Activated CD4-positive, alpha-beta T cell treated with anti-CD3 and anti-CD28 coated beads for 36 hours (primary cell): ENCODE results near the gene CTCF. TPM values are rescaled to one million over a fixed set of nuclear protein-coding genes. Genes with fewer than 3 reads are reported as not detected.
A peak's percentile ranks its signal among the peaks of the same experiment; 100 is the strongest.

ENCODE experiments used
- ATAC-seq: fragments of 200-7000 bp; cut with Tn5 transposase; one replicate; pipeline ENCODE4 v1.10.0; 2021; ENCODE audit warnings: mild to moderate bottlenecking, moderate library complexity
- CTCF ChIA-PET: fragments of 350-600 bp; sonication (Branson Sonifier 250); formaldehyde crosslinking; loops from one replicate; lab custom pipeline; 2021; ENCODE audit warnings: antibody characterized with exemption; lab: Charles Lee
- POLR2A ChIA-PET: fragments of 350-600 bp; sonication (Branson Sonifier 250); formaldehyde crosslinking; loops from one replicate; lab custom pipeline; 2021; ENCODE audit warnings: antibody characterized with exemption, inconsistent platforms; lab: Charles Lee
- DNase-seq: peaks from one replicate; pipeline ENCODE4 v3.0.0-alpha.2; 2020
- H3K27ac Mint-ChIP-seq: one replicate; pipeline ENCODE4 v1.8.0; 2021; ENCODE audit warnings: mixed read lengths
- H3K27me3 Mint-ChIP-seq: one replicate; pipeline ENCODE4 v1.8.0; 2021; ENCODE audit warnings: mixed read lengths
- H3K36me3 Mint-ChIP-seq: one replicate; pipeline ENCODE4 v1.8.0; 2021; ENCODE audit warnings: low read depth, mixed read lengths
- H3K4me1 Mint-ChIP-seq: one replicate; pipeline ENCODE4 v1.8.0; 2021; ENCODE audit warnings: mixed read lengths
- H3K4me3 Mint-ChIP-seq: one replicate; pipeline ENCODE4 v1.8.0; 2021; ENCODE audit warnings: mild to moderate bottlenecking, moderate library complexity, mixed read lengths
- H3K9me3 Mint-ChIP-seq: one replicate; pipeline ENCODE4 v1.8.0; 2021; ENCODE audit warnings: low read depth, mixed read lengths
- intact Hi-C, 2 experiments: fragments of 100-400 bp; cut with DNase I in 1 of 2; cut with micrococcal nuclease in 1 of 2; formaldehyde crosslinking; loops; one replicate each; pipeline versions ENCODE4 v1.14.2 to v1.15.1; 2022 to 2024; cut with DNase I, micrococcal nuclease
- total RNA-seq, 2 experiments: library from RNA; stranded (reverse); gene quantifications; one replicate each; pipeline ENCODE4 v1.2.3, GENCODE V29; 2021

The CTCF gene
- total RNA-seq, 2 experiments from 2014 or later: 51.0 to 66.4 TPM

DNA sequence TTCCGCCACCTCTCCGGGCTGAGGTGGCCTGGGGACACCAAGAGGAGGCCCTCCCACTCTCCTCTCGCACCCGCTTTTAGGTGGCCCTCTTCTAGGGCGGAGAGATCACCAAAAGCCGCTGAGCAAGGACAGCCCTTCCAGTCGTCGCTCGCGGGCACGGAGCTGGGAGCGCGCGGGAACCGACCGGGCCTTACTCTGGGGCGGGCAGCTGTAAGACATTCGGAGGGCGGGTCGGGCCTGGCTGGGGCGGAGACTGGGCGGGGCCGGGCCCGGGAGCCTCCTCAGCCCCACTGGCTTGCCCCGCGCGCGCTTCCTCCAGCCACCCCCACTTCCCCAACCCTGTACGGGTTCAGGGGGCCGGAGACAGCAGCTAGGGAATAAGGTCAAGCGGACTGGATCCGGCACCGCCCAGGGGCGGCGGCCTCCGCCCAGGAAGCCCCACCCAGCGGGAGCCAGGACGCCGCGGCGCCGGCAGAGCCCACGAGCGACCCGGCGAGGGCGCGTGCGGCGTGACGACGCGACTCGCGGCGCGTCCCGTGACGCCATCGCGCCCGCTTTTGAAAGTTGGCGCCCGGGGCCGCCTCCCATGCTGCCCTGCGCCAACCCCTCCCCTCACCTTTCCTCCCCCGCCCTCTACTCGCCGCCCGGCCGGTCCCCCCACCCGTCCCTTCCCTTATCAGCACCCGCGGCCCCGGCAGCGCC is 351 bp upstream of the CTCF start:
- Mint-ChIP-seq H3K4me1 (peaks cover 41% of the 10 kb centered on the region), H3K27me3 (no peaks in the 10 kb centered on the region), H3K4me3 (peak overlapping the region; percentile 84), H3K9me3 (no peaks in the 10 kb centered on the region), H3K27ac (peak overlapping the region; percentile 85), H3K36me3 (peaks cover 11% of the 10 kb centered on the region)
- ATAC-seq: peak; percentile 87
- intact Hi-C loops: loop anchor here (1.0 to 10.0 kb wide), 25 partner anchors 15 to 1773 kb away; partner anchors contain the start of genes ACD (in 2 of the 2), ATP6V0D1 (in 2 of the 2), PARD6A (in 2 of the 2) and C16orf86 (in 1 of the 2)
- ChIA-PET CTCF (interaction anchor here (0.5 to 6.9 kb wide), 18 partner anchors 9 to 157 kb away, joined by 3 to 83 read pairs (median 4); partner anchors contain the start of genes ACD, ATP6V0D1, CARMIL2 and GFOD2), POLR2A (interaction anchor here (0.5 to 3.0 kb wide), 16 partner anchors 10 to 746 kb away, joined by 3 to 17 read pairs (median 4); partner anchors contain the start of genes ACD, ATP6V0D1, NAE1 and RANBP10)
- peak; percentile 99 for DNase-seq

DNA sequence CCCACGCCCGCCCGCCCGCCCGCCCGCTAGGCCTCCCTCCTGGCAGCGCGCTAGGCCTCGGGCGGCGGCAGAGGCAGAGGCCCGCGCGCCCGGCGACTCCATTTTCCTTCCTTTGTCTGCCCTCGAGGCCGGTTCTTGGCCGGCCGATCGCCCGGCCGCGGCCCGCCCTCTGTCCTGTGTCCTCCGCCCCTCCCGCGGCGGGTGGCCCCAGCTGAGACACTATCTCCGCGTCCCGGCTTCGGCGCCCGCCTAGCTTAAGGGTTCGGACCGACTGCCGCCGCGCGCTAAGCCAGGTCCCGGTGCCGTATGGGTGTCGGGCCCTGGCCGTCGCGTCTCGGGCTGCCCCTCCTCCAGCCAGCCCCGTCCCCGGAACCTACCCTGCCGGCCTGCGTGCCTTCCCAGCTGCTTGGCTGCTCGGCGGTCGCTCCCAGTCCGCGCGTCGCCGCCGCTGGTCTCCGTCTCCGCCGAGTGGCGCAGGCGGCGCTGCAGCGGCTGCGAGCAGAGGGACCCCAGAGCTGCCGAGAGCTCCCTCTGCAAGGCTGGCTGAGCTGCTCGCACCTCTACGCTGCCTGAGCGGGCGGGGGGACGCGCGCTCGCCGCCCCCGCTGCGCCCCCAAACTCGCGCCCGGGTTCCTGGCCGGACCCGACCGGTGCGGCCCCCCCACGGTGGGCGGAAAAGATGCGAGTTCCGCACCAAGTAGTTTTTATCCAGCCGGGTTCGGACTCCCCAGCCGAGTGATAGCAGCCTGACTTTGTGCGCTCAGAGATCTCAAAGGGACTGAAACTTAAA is 787 bp downstream of the CTCF start:
- CTCF ChIA-PET: interaction anchor here (0.6 to 6.9 kb wide), 18 partner anchors 8 to 130 kb away, joined by 3 to 83 read pairs (median 4); partner anchors contain the start of genes ACD, ATP6V0D1, CARMIL2 and PARD6A

DNA sequence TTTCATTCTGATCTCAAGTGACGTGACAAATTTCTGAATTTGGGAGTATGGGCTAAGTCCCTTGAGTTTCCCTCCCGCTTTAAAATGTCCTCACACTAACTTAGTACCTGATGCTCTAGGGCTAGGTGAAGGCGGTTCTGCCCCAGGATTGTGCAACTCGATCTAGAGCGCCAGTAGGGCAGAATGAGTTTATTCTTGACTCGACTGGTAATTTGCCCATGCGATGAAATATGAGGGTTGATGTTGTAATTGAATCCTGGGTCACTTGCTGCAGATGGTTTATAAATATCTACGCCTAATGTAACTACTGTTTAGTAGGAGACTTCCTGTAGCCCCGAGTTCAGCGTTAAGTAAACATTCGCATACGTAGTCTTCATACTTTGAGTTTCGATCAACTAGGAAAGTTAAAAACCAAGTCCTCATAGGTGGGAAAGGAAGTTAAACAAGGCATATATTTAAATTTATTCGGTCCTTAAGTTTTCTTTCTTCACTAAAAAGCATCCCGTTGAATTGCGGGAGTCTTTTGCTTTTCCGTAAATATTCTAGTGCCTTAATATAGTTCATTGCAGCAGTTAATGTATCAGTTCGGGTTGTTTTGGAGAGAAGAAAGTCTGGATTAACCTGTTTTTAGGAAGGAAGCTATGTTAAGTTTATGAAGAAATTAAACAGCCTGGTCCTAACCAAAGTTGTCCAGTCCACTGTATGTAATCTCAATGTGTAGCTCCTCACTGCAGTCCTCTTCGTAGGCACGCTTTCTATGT is 1.6 kb downstream of the CTCF start:
- H3K27ac Mint-ChIP-seq: peak overlapping the region; percentile 94
- intact Hi-C loops: loop anchor here (1.0 to 10.0 kb wide), 6 partner anchors 17 to 1771 kb away; partner anchors contain the start of genes COG8 (in 1 of the 2), E2F4 (in 1 of the 2), NIP7 (in 1 of the 2) and PDF (in 1 of the 2)
- peak overlapping the region; percentile 84 for H3K4me3 Mint-ChIP-seq
- DNase-seq (peak; percentile 58), ATAC-seq (no peak)
- H3K4me1 Mint-ChIP-seq: peaks cover 42% of the 10 kb centered on the region
- ChIA-PET CTCF (interaction anchor here (0.6 to 6.9 kb wide), 17 partner anchors 7 to 129 kb away, joined by 3 to 83 read pairs (median 4); partner anchors contain the start of genes C16orf86, CARMIL2 and ENKD1), POLR2A (interaction anchor here (0.6 to 3.0 kb wide), 7 partner anchors 8 to 96 kb away, joined by 4 to 17 read pairs (median 5); partner anchors contain the start of gene ACD)
- H3K9me3 Mint-ChIP-seq: no peaks in the 10 kb centered on the region
- peaks cover 9% of the 10 kb centered on the region for H3K36me3 Mint-ChIP-seq
- H3K27me3 Mint-ChIP-seq: no peaks in the 10 kb centered on the region

More for the DNA sequence above, 787 bp downstream of the CTCF start:
- peaks cover 9% of the 10 kb centered on the region for H3K36me3 Mint-ChIP-seq
- peak overlapping the region; percentile 94 for H3K27ac Mint-ChIP-seq
- peak overlapping the region; percentile 84 for H3K4me3 Mint-ChIP-seq
- POLR2A ChIA-PET: interaction anchor here (0.5 to 3.0 kb wide), 8 partner anchors 11 to 368 kb away, joined by 3 to 17 read pairs (median 6); partner anchors contain the start of genes ACD, RANBP10 and TSNAXIP1
- ATAC-seq: peak; percentile 1
- no peaks in the 10 kb centered on the region for H3K9me3 Mint-ChIP-seq
- H3K27me3 Mint-ChIP-seq: no peaks in the 10 kb centered on the region
- H3K4me1 Mint-ChIP-seq: peaks cover 39% of the 10 kb centered on the region
- peak; percentile 76 for DNase-seq
- intact Hi-C loops: loop anchor here (1.0 to 10.0 kb wide), 25 partner anchors 16 to 1772 kb away; partner anchors contain the start of genes ACD (in 2 of the 2), ATP6V0D1 (in 2 of the 2), PARD6A (in 2 of the 2) and C16orf86 (in 1 of the 2)

DNA sequence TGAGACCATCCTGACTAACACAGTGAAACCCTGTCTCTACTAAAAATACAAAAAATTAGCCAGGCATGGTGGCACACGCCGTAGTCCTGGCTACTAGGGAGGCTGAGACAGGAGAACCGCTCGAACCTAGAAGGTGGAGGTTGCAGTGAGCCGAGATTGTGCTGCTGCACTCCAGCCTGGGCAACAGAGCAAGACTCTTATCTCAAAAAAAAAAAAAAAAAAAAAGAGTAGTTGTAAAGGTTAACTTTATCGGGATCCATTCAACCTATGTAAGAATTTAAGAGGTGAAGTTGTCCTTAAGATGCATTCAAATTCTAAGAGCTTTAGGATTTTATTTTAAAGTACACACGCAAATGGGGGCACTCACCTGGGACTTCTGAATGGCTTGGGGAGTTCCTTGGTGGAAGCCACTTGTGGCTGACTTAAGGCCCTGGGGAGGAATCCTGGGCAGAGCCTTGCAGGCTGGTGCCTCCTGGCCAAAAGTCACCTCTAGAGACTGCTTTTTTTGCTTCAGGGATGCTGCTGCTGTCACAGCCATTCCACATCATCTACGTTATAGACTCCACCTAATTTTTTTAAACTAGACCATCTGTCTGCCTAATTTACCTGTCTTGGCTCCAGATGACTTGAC is 3.3 kb downstream of the CTCF start:
- Mint-ChIP-seq H3K27me3 (no peaks in the 10 kb centered on the region), H3K9me3 (no peaks in the 10 kb centered on the region), H3K27ac (peak overlapping the region; percentile 51), H3K4me1 (peaks cover 37% of the 10 kb centered on the region), H3K36me3 (peaks cover 6% of the 10 kb centered on the region), H3K4me3 (no peak overlapping the region)
- intact Hi-C loops: loop anchor here in 1 of 2 experiments (10.0 kb wide), 1 partner anchor 1769 kb away; the partner anchor contains the start of genes COG8, NIP7 and PDF
- CTCF ChIA-PET: no interaction called here
- POLR2A ChIA-PET: no interaction called here
- DNase-seq: no peak
- no peak for ATAC-seq

DNA sequence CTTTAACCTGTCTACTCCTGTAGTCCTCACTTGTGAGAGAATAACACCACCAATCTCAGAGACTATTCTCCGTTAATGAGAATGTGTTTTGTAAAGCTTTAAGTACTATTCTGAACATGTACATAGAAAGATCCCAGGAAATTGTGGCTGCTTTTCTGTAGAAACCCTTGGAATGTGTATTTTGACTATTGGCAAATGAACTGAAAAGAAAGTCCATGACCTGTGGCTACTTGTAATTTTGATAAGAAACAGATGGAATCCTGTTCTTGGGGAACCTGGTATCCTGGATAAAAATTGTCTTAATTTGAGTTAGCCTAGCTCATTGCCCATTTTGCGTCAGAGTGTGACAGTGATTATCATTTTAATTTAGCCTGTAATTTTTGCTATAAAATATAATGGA is 9.1 kb downstream of the CTCF start:
- no peaks in the 10 kb centered on the region for H3K27me3 Mint-ChIP-seq
- H3K36me3 Mint-ChIP-seq: peaks cover 32% of the 10 kb centered on the region
- POLR2A ChIA-PET: no interaction called here
- no peak for ATAC-seq
- no peaks in the 10 kb centered on the region for H3K9me3 Mint-ChIP-seq
- peaks cover 15% of the 10 kb centered on the region for H3K4me1 Mint-ChIP-seq
- no peak for DNase-seq
- CTCF ChIA-PET: interaction anchor here (0.6 to 1.8 kb wide), 8 partner anchors 8 to 244 kb away, joined by 3 to 8 read pairs (median 4); no protein-coding TSS in a partner anchor
- intact Hi-C loops: no loop called here
- no peak overlapping the region for H3K27ac Mint-ChIP-seq
- no peak overlapping the region for H3K4me3 Mint-ChIP-seq

DNA sequence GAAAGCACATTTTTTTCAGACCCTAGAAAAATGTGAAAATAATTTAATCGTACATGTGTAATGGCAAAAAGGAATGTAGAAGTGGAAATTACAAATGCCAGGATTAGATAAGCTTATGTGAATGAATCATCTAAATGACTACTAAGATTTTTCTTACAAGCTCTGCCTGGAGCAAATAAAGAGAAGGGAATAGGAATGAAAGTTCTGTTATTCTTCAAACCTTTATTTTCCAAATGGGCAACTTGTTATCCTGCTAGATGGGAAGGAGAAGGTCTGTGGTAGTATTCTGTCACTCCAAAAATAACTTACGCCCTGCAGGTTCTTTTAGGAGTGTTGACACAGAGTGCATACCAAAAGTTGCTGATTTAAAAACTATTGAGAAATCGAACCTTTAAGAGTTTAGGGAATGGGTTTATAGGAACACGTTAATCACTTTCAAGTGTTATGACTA is 9.7 kb downstream of the CTCF start:
- H3K27me3 Mint-ChIP-seq: no peaks in the 10 kb centered on the region
- H3K4me1 Mint-ChIP-seq: peaks cover 11% of the 10 kb centered on the region
- no peaks in the 10 kb centered on the region for H3K9me3 Mint-ChIP-seq
- ChIA-PET CTCF (interaction anchor here (0.9 to 1.8 kb wide), 6 partner anchors 25 to 244 kb away, joined by 3 to 8 read pairs (median 4); no protein-coding TSS in a partner anchor), POLR2A (no interaction called here)
- H3K4me3 Mint-ChIP-seq: no peak overlapping the region
- intact Hi-C loops: no loop called here
- H3K27ac Mint-ChIP-seq: no peak overlapping the region
- DNase-seq: no peak
- no peak for ATAC-seq
- H3K36me3 Mint-ChIP-seq: peaks cover 32% of the 10 kb centered on the region

DNA sequence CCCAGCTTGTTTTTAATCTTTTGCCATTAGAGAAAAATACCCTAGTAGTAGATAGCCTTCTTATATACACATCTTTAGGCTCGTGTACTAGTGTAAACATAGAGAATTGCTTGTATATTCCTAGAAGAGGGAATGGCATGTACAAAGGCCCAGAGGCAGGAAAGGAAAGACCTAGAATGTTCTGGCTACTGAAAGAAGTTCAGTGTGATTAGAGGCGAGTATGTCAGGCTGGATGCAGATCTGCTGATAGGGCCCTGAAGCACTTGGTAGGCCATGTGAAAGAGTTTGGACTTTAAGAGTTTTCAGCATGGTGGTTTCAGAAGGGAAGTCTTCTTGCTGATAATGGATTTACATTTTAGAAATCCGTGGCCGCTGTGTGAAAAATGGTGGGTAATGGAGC is 17.4 kb downstream of the CTCF start:
- no peaks in the 10 kb centered on the region for H3K27me3 Mint-ChIP-seq
- ChIA-PET CTCF (interaction anchor here (0.7 to 0.8 kb wide), 2 partner anchors 31 to 64 kb away, joined by 3 to 4 read pairs; no protein-coding TSS in a partner anchor), POLR2A (interaction anchor here (0.7 to 1.4 kb wide), 2 partner anchors 17 to 614 kb away, joined by 3 to 5 read pairs; partner anchors contain the start of gene CTCF)
- no peak overlapping the region for H3K27ac Mint-ChIP-seq
- peaks cover 12% of the 10 kb centered on the region for H3K4me1 Mint-ChIP-seq
- H3K9me3 Mint-ChIP-seq: no peaks in the 10 kb centered on the region
- no peak overlapping the region for H3K4me3 Mint-ChIP-seq
- DNase-seq: no peak
- intact Hi-C loops: loop anchor here (5.0 to 10.0 kb wide), 2 partner anchors 33 to 215 kb away; no protein-coding TSS in a partner anchor
- H3K36me3 Mint-ChIP-seq: peaks cover 20% of the 10 kb centered on the region
- ATAC-seq: no peak

DNA sequence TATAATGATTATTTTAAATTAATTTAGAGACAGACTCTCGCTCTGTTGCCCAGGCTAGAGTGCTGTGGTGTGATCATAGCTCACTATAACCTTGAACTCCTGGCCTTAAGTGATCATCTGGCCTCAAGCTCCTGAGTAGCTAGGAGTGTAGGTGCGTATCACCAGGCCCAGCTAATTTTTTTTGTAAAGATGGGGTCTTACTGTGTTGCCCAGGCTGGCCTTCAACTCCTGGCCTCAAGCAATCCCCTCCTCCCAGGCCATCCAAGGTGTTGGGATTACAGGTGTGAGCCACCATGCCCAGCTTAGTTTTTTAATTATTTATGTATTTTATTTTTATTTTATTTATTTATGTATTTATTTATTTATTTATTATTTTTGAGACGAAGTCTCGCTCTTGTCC is 17.9 kb downstream of the CTCF start:
- intact Hi-C loops: loop anchor here in 1 of 2 experiments (10.0 kb wide), 1 partner anchor 215 kb away; no protein-coding TSS in a partner anchor

DNA sequence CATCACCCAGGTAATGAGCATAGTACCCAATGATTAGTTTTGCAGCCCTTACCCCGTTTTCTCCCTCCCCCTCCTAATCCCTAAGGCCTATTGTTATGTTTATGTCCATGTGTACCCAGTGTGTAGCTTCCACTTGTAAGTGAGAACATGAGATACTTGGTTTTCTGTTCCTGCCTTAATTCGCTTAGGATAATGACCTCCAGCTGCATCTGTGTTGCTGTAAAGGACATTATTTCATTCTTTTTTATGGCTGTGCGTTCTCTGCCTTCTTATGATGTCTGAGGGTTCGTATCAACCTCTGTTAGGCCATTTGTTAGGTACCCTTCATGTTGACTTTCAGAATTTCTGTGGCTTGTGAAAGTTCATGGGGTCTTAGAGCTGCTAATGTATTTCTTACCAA is 31.0 kb downstream of the CTCF start:
- ChIA-PET CTCF (interaction anchor here (1.4 to 2.8 kb wide), 2 partner anchors 46 to 73 kb away, joined by 5 to 12 read pairs; no protein-coding TSS in a partner anchor), POLR2A (interaction anchor here (0.6 to 0.7 kb wide), 2 partner anchors 8 to 19 kb away, joined by 3 to 4 read pairs; no protein-coding TSS in a partner anchor)
- intact Hi-C loops: no loop called here
- peaks cover 32% of the 10 kb centered on the region for H3K4me1 Mint-ChIP-seq
- H3K4me3 Mint-ChIP-seq: no peak overlapping the region
- DNase-seq: no peak
- H3K27ac Mint-ChIP-seq: peak overlapping the region; percentile 0
- no peaks in the 10 kb centered on the region for H3K9me3 Mint-ChIP-seq
- H3K36me3 Mint-ChIP-seq: peaks cover 11% of the 10 kb centered on the region
- ATAC-seq: no peak
- H3K27me3 Mint-ChIP-seq: no peaks in the 10 kb centered on the region

More for the DNA sequence above, 17.9 kb downstream of the CTCF start:
- POLR2A ChIA-PET: interaction anchor here (1.4 kb wide), 1 partner anchor 18 kb away, joined by 5 read pairs; the partner anchor contains the start of gene CTCF
- H3K4me1 Mint-ChIP-seq: peaks cover 17% of the 10 kb centered on the region
- DNase-seq (no peak), ATAC-seq (no peak)
- no peaks in the 10 kb centered on the region for H3K9me3 Mint-ChIP-seq
- CTCF ChIA-PET: interaction anchor here (0.6 to 1.0 kb wide), 4 partner anchors 25 to 512 kb away, joined by 3 to 6 read pairs (median 4); no protein-coding TSS in a partner anchor
- no peak overlapping the region for H3K27ac Mint-ChIP-seq
- H3K4me3 Mint-ChIP-seq: no peak overlapping the region
- no peaks in the 10 kb centered on the region for H3K27me3 Mint-ChIP-seq
- peaks cover 16% of the 10 kb centered on the region for H3K36me3 Mint-ChIP-seq
